ENCODE data around the gene MBL2.

MBL2 gene

GRCh38 chr10:52771534-52772445 lies 794 bp downstream of the MBL2 start:
- DNase-seq = no peak

GRCh38 chr10:52770904-52771303 lies 1.7 kb downstream of the MBL2 start:
- DNase-seq = no peak

GRCh38 chr10:52769966-52770365 lies 2.6 kb downstream of the MBL2 start:
- no peak for DNase-seq

DNA sequence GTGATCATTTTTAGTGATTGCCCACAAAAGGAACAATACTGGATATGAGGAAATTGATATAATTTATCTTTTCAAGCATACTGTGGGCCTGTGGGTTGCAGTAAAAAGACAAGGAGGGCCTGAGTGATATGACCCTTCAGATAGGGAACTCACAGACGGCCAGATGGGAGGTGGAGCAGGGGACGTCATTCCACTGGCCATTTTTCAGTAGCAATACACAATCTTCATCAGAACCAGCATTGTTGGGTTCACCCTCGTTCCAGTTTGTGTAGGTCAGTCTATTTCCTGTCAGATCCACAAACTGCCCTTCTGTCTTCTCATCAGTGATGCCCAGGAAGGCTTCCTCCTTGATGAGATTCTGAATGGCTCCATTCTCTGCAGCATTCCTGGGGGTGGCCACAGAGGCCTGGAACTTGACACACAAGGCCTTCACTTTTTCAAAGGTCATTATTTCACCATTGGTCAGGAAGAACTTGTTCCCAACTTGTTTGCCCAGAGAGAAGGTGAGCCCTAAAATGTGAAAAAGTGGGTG lies 4.5 kb downstream of the MBL2 start:
- no peak for DNase-seq

DNA sequence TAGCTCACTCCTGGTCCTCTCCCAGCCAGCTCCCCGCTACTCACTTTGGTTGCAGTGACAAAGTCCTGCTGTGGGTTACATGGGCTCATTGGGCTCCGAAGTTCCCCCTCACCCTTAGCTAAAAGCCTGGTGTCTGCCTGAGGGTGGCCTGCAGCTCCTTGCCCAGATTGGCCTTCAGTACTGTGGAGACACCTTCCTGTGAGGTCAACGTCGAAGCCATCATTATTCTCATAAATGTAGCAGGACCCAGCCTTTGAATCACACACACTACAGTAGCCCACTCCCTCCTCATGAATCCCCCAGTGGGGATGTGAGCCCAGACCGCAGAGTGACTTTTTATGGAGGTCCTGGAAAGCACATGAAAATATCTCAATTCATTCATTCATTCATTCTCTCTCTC lies 10.5 kb downstream of the MBL2 start:
- DNase-seq = no peak

DNA sequence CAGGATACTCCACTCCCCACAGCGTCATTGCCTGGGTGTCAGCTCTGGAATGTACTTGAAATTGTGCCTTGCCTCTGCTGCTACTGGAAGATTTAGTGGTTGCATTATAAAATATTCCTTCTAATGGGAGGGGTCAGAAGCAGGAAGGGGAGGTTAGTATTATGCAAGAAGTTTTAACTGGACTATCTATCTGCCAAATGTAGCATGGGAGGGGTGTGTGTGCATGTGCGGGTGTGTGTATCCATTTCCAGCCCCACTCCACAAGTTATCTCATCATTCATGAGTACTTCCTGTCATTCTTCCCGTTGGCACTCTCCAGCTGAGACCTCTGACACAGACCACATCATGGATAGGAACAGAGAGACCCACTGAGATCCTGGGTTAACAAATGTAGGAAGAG lies 13.4 kb downstream of the MBL2 start:
- DNase-seq = no peak

- no peak for DNase-seq
These were observed 14.2 kb downstream of the MBL2 start for GRCh38 chr10:52758406-52758805.

DNA sequence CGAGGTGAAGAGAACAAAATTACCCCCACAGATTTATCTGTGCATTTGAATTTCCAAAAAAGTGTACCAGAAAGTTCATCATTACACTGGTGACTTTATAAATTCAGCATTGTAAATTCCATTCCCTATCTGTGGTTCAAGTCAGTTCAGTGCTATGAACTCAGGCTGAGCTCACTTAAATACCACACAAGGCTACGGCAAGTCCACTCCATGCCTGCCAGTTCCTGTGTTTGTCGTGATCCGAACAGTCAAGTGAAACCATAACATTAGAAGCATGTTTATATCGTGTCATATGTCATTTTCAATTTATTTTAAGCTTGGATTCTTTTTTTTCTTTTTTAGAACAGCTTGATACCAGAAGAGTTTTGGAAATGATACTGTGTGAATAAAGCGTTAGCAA lies 14.8 kb downstream of the MBL2 start:
- DNase-seq = no peak

DNA sequence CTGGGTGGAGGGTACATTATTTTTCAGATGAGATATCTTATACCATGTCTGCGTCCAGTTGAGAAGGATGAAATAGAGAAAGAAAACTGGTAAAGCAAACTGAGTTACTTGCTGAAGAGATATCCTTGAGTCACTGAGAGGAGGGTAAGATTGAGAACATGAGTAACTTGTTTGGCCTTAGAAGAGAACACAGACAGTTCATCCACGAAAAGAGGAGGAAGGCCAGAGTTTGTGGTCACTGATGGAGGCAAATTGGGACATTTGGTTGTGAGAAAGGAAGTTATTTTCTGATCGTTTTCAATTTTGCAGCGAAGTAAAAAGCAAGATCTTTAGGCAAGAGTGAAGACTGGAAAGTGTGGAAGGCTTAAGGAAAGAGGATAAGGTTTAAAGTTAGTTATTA lies 15.6 kb downstream of the MBL2 start:
- DNase-seq = no peak

DNA sequence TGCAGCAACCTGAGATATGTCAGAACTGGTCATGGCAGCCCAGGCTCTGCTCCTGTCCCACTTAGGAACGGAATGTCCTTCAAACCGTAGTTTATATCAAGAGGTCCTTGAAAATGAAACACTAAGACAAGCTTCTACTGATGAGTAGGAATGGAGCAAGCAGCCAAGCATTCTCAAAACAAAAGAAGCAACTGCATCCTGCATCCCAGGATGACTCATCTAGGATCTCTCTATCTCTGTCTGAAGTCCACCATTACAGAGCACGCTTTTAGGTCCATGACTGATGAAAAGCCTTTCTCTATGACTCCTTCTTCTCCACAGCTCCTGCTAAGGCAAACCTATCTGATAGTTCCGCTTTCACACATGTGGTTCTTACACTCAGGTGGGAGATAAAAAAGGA lies 16.3 kb downstream of the MBL2 start:
- no peak for DNase-seq

DNA sequence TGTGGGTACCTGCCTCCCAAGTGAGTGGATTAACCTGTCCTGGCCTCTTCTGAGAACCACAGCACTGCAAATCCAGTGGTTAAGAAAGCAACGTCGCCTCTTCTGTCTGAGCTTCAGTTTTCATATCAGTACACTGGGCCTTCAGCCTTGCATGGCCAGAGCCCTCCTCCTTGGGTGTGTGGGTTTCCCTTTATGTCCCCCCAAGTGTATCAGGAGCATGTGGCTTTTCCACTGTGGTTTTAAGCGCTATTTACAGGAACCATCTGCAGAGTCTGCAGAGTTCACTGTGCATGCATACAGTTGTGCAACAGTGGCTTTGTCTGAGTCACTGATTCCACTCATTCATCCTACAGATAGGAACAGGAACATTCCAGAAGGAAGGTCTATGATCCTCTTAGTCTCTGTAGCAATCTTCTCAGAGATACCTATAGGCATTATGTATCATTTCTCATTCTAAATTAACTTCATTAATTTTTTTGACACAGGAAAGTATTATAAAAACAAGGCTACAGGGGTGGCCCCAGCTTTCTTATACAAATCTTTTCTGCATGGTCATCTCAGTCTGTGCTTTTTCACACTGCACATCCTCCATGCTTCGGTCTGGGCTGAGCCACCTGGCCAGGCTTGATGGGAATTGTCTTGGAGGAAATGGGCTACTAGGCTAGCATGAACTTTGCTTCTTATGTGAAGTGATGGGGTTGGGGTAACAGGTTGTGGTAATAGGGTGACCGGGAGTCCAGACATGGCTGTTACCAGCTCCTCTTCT lies 17.1 kb downstream of the MBL2 start:
- DNase-seq = no peak

DNA sequence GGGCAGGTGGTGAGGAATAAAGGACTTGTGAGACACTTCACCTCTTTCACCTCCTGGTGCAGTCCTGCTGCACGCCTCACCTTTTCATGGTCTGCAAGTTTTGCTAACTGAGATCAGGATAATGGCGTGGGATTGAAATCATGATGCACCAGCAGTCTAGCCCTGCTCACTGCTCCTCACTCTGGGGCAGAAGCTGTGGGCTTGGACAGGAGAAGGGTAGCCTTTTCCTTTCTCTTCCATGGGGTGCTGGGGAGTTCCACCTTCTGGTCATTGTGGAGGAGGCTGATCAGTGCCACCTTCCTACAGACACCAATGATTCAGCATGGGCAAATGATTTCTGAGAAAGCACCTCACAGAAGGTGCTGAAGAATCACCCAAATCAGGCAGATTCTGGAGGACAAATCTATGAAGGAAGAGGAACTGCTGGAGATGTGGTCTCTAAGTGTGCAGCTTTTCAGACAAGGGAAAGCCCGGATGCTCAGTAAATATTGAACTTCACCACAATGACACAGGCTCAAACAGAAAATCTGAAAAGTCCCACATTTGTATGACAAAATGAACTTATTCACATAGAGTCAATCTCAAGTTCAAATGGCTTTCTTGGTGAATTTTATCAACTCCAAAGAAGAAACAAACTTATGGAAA lies 19.7 kb downstream of the MBL2 start:
- DNase-seq = no peak

DNA sequence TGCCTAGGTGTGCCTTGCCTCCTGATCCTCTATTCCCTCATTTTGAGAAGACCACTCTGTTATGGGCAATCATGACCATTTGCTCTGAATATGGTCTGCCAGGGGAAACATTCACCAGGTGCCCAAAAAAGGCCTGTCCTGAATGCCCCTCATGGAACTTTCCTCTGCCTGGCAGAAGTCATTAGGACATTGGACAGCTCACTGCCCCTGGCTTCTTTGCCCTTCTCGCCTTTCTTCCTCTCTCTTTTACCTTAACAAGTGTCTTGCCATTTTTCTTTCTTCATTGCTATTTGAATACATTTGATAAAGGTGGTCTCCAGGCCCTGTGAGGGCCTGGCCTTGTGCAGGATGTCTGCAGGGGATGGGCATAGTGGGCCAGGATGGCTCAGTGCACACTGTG lies 20.3 kb downstream of the MBL2 start:
- no peak for DNase-seq

GRCh38 chr10:52751337-52751736 lies 21.2 kb downstream of the MBL2 start:
- DNase-seq = no peak

- DNase-seq = no peak
These were observed 22.0 kb downstream of the MBL2 start for GRCh38 chr10:52750629-52751028.

DNA sequence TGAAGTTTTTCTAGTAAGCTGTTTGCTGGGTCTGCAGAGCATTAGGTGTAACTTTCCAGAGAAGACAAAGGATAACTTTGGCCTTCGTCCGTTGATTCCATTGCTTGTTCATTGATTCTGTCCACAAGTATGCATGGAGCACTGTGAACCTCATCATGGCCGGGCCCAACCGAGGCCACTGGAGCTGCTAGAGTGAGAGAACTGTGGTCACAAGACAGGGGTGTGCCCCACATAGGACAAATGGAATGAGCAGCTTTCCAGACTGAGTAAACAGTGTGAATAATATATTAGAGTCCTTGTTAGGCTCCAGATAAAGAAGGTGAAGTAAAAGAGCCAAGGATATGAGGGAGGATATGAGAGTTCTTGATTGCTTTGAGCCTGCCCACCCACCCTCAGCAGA lies 24.9 kb downstream of the MBL2 start:
- DNase-seq = no peak

GRCh38 chr10:52746169-52746568 lies 26.4 kb downstream of the MBL2 start:
- no peak for DNase-seq

GRCh38 chr10:52744057-52744805 lies 28.4 kb downstream of the MBL2 start:
- no peak for DNase-seq

DNA sequence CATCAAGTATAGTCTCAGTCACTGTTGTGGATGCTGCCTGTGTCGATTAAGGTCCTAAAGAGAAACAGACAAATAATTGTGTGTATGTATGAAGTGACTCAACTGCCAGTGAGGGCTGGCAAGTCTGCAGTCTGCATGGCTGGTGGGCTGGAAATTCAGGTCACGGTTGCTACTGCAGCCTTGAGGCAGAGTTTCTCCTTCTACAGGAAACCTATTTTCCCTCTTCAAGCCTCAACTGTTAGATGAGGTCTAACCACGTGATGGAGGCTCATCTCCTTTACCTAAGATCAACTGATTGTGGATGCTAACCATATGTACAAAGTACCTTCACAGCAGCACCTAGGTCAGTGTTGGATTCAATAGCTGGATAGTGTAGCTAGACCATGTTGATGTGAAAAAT lies 29.9 kb downstream of the MBL2 start:
- DNase-seq = no peak

DNA sequence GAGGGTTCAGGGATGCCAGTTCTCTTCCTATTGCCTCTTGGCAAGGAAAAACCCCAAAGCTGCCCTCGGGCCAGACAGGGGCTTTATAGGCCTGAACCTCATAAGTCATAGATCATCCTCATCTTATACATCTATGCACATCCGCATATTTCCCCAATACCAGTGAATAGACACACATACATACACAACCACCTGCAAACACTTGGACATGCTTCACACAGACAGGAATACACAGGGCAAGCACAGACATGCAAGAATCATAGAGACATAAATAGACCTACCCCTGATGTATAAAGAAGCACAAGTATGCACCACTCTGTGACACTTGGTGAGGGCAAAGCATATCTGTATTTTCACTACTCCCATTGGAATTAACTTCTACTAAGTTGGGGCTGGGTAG lies 30.7 kb downstream of the MBL2 start:
- no peak for DNase-seq

- DNase-seq = no peak
These were observed 31.5 kb downstream of the MBL2 start for GRCh38 chr10:52740913-52741675.

DNA sequence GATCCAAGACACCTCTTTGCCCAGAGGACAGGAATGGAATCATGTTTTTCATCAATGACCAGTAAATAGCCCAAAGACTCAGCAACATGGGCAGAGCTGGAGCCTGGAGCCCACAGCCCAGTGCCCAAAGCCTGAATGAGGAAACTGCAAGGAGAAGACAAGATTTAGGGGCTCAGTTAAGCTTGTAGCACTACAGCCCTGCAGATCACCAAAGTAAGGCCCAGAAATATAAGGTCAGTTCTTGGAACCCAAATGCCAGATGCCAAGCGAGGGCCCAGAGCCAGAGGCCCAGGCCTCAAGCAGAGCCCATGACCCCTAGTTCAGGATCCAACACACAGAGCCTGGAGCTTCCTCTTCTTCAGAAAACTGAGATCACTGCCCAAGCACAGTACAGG lies 32.4 kb downstream of the MBL2 start:
- no peak for DNase-seq

Measured in NCI-H2107 (cell line).